Lower leg skin (tissue), 3 donors: Measurements from ENCODE around the gene KIAA0586.

Experiments
- POLR2A ChIP-seq, 2 donors: fragments of 450-650 bp; IDR thresholded peaks; one replicate each; pipeline ENCODE4 v1.6.1; 2016 to 2017; ENCODE audit warnings: antibody characterized with exemption in 2 of 2, mild to moderate bottlenecking in 1 of 2, moderate library complexity in 1 of 2
- TF ChIP-seq, protein P1 (sequence below), 3 donors: fragments of 450-650 bp; IDR thresholded peaks; one replicate each; pipeline ENCODE4 v1.5.1; 2016; ENCODE audit warnings: antibody characterized with exemption in 3 of 3, mild to moderate bottlenecking in 3 of 3, moderate library complexity in 2 of 3

DNA sequence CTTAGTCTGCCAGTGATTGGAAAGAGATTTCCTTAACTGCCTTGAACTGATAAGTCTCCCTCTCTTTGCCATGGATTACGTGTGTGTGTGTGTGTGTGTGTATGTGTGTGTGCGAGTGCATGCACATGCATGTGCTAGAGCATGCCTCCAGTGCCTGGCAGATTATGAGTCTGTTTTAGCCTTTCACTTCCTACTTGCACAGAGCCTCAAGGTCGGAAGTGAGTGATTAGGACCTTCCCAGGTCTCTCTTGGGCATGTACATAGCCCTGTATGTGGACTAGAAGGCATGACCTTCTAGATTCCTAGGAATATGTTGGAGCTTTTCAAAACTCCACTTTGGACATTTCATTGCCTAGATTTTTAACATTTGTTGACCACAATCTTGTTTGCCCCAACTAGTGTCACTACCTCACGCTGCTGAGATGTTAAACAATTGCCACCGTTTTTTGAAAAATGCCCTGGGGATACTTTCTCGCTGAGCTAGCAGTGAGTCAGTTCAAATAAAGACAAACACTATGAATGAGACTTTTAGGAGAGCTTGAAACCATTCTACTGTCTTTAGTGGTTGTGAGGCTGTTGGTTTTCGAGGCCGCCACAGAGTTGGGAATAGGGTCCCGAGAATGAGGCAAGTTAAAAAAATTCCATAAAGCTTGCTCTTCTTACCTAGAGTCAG, 28.2 kb downstream of the KIAA0586 start:
- TF ChIP-seq, protein P1, sequence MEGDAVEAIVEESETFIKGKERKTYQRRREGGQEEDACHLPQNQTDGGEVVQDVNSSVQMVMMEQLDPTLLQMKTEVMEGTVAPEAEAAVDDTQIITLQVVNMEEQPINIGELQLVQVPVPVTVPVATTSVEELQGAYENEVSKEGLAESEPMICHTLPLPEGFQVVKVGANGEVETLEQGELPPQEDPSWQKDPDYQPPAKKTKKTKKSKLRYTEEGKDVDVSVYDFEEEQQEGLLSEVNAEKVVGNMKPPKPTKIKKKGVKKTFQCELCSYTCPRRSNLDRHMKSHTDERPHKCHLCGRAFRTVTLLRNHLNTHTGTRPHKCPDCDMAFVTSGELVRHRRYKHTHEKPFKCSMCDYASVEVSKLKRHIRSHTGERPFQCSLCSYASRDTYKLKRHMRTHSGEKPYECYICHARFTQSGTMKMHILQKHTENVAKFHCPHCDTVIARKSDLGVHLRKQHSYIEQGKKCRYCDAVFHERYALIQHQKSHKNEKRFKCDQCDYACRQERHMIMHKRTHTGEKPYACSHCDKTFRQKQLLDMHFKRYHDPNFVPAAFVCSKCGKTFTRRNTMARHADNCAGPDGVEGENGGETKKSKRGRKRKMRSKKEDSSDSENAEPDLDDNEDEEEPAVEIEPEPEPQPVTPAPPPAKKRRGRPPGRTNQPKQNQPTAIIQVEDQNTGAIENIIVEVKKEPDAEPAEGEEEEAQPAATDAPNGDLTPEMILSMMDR (IDR thresholded peaks at IDR 0.05) = no peak
- no peak for TF ChIP-seq POLR2A (IDR thresholded peaks at IDR 0.05)
